CD4-positive, alpha-beta T cell treated with Interleukin-15 for 4 hours (primary cell): ENCODE data around the gene C2CD5.
"Not testable (repeated sequence)": the region's sequence is repeated elsewhere in the genome, so short reads cannot be mapped to it uniquely, and the experiment has no call there.

Experiments used
- DNase-seq: peaks from one replicate; pipeline ENCODE4 v3.0.0-alpha.2; 2020; ENCODE audit warnings: low spot score

Gene C2CD5

GRCh38 chr12:22536346-22536945 lies 7.9 kb downstream of the C2CD5 start:
- no peak for DNase-seq

GRCh38 chr12:22535478-22535877 lies 8.9 kb downstream of the C2CD5 start:
- DNase-seq, result peak; percentile 13

DNA sequence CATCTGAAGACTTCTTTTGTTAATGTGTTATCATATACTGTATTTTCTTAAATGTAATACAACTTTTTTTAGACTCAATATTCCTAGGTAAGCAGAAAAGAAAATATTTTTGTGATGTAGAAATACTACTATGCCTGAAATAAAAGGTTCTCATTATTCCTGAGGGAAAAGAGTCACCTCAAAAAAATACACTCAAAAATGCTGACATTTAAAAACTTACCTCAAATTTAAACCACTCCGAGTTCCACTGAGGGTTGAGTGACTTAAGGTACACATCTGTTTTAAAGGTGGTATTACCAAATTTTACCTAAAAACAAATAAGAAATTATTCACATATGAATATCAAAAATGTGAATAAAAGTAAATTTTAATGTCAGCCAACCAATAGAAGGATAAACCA lies 9.3 kb downstream of the C2CD5 start:
- no peak for DNase-seq

- DNase-seq, result no peak
These were observed 11.2 kb downstream of the C2CD5 start for GRCh38 chr12:22533155-22533554.

GRCh38 chr12:22532317-22532716 lies 12.0 kb downstream of the C2CD5 start:
- DNase-seq, result no peak

- no peak for DNase-seq
These were observed 13.1 kb downstream of the C2CD5 start for GRCh38 chr12:22531205-22531604.

DNA sequence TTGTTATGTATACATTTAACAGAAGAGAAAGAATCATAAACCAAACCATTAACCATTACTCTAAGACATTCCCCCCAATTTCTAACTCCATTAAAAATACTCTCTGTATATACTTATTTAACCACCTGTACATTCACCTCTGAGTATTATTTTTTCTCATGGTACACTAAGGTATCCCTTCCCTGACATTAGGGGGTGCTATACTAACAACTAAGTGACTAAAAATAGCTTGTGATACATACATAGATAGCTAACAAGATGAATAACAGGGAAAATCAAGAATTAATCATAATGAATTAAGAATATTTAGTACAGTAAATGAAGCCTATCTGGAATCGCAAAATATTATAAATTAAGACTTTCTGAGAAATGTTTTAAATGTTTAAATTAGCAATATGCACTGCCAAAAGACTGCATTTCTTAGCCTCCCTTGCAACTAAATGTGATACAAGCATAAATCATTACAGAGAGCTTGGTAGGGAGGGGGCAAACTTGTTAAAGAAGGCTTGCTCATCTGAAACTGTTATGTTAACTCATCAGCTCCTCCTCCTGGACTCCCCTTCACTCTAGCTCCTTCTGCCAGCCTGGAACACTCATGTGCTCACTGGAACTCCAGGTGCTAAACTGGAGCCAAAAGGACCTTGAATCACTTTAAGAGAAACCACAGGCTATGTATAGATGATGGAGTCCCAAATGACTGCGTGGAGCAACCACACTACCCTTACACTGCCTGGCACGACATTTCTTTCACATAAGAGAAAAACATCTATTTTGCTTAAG lies 14.9 kb downstream of the C2CD5 start:
- peak; percentile 52 for DNase-seq

DNA sequence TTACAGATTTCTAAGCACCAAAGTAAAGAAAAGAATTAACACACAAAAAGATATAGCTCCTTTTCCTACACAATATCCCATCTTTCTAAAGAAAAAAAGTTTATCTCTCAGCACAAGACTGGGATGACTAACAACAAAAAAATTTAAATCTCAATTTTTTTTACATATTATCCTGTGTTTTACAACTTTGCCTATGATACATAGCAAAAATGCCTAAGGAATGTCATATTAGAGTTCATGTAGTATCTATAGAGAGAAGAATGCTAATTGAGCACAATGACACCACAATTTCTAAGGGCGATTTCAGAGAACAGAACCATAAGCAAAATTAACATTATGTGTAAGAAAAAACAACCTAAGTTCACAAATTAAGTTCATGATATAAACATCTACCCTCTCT lies 16.3 kb downstream of the C2CD5 start:
- no peak for DNase-seq

DNA sequence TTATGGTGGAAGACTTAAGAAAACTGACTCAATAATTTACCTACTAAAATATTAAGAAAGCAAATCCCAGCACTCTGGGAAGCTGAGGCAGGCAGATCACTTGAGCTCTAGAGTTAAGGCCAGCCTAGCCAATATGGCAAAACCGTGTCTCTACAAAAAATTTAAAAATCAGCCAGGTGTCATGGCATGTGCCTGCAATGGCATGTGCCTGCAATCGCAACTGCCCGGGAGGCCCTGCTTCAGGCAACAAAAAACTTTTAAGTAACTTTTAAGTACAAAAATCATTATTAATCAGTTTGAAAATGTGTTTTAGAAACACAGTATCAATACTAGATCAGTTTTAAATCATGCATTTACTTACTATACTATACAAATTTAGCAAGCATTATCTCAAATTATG lies 17.5 kb downstream of the C2CD5 start:
- no peak for DNase-seq

GRCh38 chr12:22525426-22525825 lies 18.9 kb downstream of the C2CD5 start:
- no peak for DNase-seq

DNA sequence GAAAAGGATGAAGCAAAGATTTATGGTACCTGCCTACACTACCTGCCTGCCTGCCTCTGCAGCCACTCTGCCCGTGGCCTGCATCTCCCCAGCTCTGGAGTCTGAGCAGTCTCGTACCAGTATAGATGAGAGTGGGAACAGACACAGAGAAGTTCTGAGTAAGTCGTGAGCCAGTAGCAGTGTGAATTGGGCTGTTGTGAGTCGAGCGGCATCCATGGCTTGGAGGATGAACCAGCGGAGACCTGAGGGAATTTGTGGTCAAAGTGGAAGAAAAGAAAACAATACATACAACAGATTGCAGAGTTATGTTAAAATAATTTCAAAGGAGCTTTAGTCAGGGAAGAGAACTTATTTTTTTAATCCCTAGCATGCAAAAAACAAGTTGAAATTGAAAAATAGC lies 25.3 kb downstream of the C2CD5 start:
- DNase-seq, result no peak

- no peak for DNase-seq
These were observed 26.2 kb downstream of the C2CD5 start for GRCh38 chr12:22518060-22518719.

- no peak for DNase-seq
These were observed 29.5 kb downstream of the C2CD5 start for GRCh38 chr12:22514875-22515274.

DNA sequence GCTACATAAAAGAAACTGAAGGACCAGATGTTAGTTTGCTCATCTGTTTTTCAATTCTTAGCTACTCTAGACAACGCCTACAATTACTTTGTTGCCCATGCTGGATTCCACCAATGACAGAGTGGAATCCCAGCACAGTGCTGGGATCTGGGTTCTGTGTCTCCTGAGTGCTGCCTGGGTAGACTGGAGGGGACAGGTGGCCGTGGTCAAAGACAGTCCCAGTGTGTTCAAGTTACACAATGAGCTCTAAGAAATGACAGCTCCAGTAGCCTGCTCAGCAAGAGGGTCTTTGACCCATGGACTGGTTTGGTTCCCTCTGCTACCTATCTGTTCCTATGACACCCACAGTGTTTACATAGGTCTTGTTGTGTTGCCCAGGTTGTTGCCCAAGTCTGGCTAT lies 38.5 kb downstream of the C2CD5 start:
- DNase-seq, result no peak

- no peak for DNase-seq
These were observed 44.2 kb downstream of the C2CD5 start for GRCh38 chr12:22500100-22500499.

- no peak for DNase-seq
These were observed 44.9 kb downstream of the C2CD5 start for GRCh38 chr12:22499445-22499844.

GRCh38 chr12:22494319-22494718 lies 50.0 kb downstream of the C2CD5 start:
- no peak for DNase-seq

DNA sequence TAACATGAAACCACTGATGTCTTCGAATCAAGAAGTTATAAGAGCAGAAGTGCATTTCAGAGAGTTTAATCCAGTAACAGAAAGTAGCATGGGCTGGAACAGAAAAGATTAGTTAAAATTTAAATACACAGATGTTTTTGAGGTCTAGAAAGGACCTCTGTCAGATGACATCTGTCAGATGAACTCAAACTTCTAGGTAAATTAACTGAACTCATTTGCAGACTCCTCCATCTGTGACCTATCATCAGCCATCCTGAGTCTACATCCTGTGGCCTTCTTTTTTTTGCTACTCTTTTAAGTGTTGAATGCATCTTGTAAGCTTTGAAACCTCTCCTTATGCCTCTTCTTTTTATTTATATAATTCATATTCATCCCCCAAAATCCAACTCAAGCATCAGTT lies 53.3 kb downstream of the C2CD5 start:
- no peak for DNase-seq

DNA sequence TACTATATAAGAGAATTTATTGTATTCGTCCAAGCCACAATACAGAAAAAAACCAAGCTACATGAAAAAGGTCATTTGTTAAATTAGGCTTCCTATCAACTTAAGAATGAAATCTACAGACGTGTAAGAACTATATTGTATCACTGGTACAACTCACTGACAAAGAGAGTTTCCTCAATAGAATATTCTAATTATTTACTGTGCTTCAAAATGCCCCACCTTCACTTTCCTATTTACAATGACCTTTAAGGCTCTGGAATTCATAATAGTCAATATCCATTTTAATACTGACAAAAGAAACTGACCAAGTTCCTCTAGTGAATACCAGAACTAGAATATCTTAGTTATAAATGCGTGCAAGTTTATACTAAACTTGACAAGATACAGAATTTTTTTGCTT lies 55.9 kb downstream of the C2CD5 start:
- no peak for DNase-seq

DNA sequence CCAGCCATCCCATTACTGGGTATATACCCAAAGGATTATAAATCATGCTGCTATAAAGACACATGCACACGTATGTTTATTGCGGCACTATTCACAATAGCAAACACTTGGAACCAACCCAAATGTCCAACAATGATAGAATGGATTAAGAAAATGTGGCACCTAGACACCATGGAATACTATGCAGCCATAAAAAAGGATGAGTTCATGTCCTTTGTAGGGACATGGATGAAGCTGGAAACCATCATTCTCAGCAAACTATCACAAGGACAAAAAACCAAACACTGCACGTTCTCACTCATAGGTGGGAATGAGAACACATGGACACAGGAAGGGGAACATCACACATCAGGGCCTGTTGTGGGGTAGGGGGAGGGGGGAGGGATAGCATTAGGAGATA lies 56.7 kb downstream of the C2CD5 start:
- DNase-seq, result not testable (repeated sequence)

DNA sequence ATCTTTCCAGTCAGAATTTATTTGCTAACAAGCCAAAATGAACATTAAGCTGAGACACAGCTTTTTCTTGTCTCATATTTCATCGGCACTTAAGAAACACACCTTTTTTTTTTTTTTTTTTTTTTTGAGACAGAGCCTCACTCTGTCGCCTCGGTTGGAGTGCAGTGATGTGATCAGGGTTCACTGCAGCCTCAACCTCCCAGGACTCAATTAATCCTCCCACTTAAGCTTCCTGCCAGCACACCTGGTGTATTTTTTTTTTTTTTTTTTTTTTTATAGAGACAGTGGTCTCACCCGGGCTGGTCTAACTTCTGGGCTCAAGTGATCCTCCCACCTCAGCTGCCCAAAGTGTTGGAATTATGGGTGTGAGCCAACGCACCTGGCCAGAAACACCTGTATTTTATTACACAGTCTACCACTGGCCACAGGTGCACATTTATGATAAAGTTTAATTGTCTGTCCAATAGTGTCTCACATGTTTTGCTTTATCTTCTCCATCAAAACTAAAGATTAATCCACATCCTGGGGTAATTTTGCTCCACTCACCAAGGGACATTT lies 62.7 kb downstream of the C2CD5 start:
- no peak for DNase-seq

- not testable (repeated sequence) for DNase-seq
These were observed 63.5 kb downstream of the C2CD5 start for GRCh38 chr12:22480814-22481213.

DNA sequence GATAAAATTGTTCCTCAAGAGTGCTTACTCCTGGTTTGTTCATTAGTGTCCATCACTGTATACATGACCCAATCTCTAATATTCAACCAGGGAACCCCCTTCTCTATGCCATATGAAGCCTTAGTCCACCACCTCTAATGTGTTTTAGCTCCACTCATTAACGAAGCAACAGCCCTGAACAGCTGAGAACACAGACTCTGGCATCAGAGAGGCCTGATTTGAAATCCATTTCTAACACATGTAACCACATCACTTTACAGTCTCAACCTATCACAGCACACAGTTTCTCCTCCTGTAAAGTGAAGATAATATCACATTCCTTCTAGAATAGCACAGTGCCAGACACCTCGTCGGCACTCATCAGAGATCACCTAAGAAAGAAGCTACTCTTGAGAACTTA lies 64.3 kb downstream of the C2CD5 start:
- no peak for DNase-seq
